K562 (cell line): ENCODE measurements around the gene RAD54L. TPM values are rescaled to one million over a fixed set of nuclear protein-coding genes. Genes with fewer than 3 reads are reported as not detected.

Experiments
- ARID2 ChIP-seq: fragments of 450-650 bp; IDR thresholded peaks from 2 replicates; pipeline ENCODE4 v1.6.1; 2017; ENCODE audit warnings: antibody characterized with exemption, mild to moderate bottlenecking
- E2F4 ChIP-seq: sonication (generic); formaldehyde crosslinking; IDR thresholded peaks from 2 replicates; pipeline ENCODE4 v1.8.0; 2022; ENCODE audit warnings: mild to moderate bottlenecking, low read depth, missing genetic modification reagents
- HDAC3 ChIP-seq: fragments of 450-650 bp; IDR thresholded peaks from 2 replicates; pipeline ENCODE4 v1.6.1; 2018; ENCODE audit warnings: borderline replicate concordance, mild to moderate bottlenecking, moderate library complexity; ENCODE audit not compliant: partially characterized antibody
- KDM2B ChIP-seq: fragments of 250-450 bp; sonication (Bioruptor Pico); IDR thresholded peaks from 2 replicates; pipeline ENCODE4 v1.8.0; 2021; ENCODE audit warnings: mild to moderate bottlenecking, moderate library complexity
- MBD1 ChIP-seq: fragments of 250-450 bp; sonication (Bioruptor Pico); IDR thresholded peaks from 2 replicates; pipeline ENCODE4 v1.8.0; 2022; ENCODE audit warnings: inconsistent platforms
- NCOR1 ChIP-seq: fragments of 450-650 bp; IDR thresholded peaks from 2 replicates; pipeline ENCODE4 v1.6.1; 2016; ENCODE audit warnings: mild to moderate bottlenecking, moderate library complexity
- RNF219 ChIP-seq: fragments of 250-450 bp; sonication (Bioruptor Pico); IDR thresholded peaks from 2 replicates; pipeline ENCODE4 v1.5.0; 2022; ENCODE audit warnings: mild to moderate bottlenecking
- SIN3A ChIP-seq, 2 experiments: fragments of 150-350 bp in 1 of 2; IDR thresholded peaks; 2 replicates each; pipeline ENCODE4 v1.6.1; 2011 to 2016; ENCODE audit warnings: borderline replicate concordance in 2 of 2, low read depth in 2 of 2, low read length in 2 of 2, mild to moderate bottlenecking in 2 of 2, moderate library complexity in 2 of 2; ENCODE audit not compliant: control insufficient read depth in 1 of 2
- TSHZ1 ChIP-seq: fragments of 250-450 bp; sonication (Bioruptor Pico); IDR thresholded peaks from 2 replicates; pipeline ENCODE4 v1.4.0; 2020; ENCODE audit warnings: mild to moderate bottlenecking, moderate library complexity
- ZHX1 ChIP-seq: fragments of 150-350 bp; conservative IDR thresholded peaks from 2 replicates; pipeline ENCODE4 v1.6.1; 2014; ENCODE audit warnings: low read length
- ZNF239 ChIP-seq: fragments of 250-450 bp; sonication (Bioruptor Pico); IDR thresholded peaks from 2 replicates; pipeline ENCODE4 v1.4.0; 2020; ENCODE audit warnings: mild to moderate bottlenecking
- polyA plus RNA-seq, 8 experiments: library from polyadenylated mRNA; depleted of rRNA in 4 of 8; stranded (reverse) in 5 of 8; unstranded in 3 of 8; fragments of >200 nt; fragmentation: Nextera tagmentation in 2 of 8; fragmentation: Illumina TruSeq in 1 of 8; extraction: Ambion mirVana in 2 of 8; extraction: Trizol in 1 of 8; gene quantifications; 2 replicates each; pipeline versions ENCODE4 v1.2.1 to v1.2.3, GENCODE V29; 2011 to 2014; ENCODE audit warnings: inconsistent platforms in 1 of 8, missing spikeins in 1 of 8
- total RNA-seq, 7 experiments: library from RNA; depleted of rRNA in 6 of 7; stranded (reverse); fragments of >200 nt in 6 of 7; fragmentation: Illumina TruSeq in 2 of 7; extraction: Trizol in 2 of 7; gene quantifications; 2 replicates each; pipeline versions ENCODE4 v1.2.1 to v1.2.3, GENCODE V29; 2011 to 2021; ENCODE audit warnings: low replicate concordance in 1 of 7

RAD54L gene
- total and polyA plus RNA-seq, 9 of the 15 experiments (the other 6 are each of a cell fraction or from before 2014, with no cell fraction given): 17.9 to 92.3 (median 37.5) TPM

- TF ChIP-seq ARID2: no peak
- TF ChIP-seq HDAC3: no peak
- TF ChIP-seq NCOR1: 0 out of 2 replicates have a peak, but pooled peaks have one; percentile 25
- no peak for TF ChIP-seq ZNF239 (CRISPR knock-in tag)
- TF ChIP-seq TSHZ1 (CRISPR knock-in tag): no peak
- TF ChIP-seq ZHX1: no peak
- TF ChIP-seq MBD1 (CRISPR knock-in tag): no peak
- no peak for TF ChIP-seq E2F4 (CRISPR knock-in tag)
- TF ChIP-seq SIN3A (IDR thresholded peaks at IDR 0.05; ENCODE audit: borderline replicate concordance in 2 of 2, control insufficient read depth in 1 of 2, low read depth in 2 of 2, low read length in 2 of 2): no peak
- no peak for TF ChIP-seq KDM2B (CRISPR knock-in tag)
- no peak for TF ChIP-seq RNF219 (CRISPR knock-in tag)
These were observed 41.0 kb downstream of the RAD54L start (continued) for GRCh38 chr1:46288485-46289133.
